Psoas muscle (tissue), 8 donors: ENCODE data around the gene C14orf93. TPM values are rescaled to one million over a fixed set of nuclear protein-coding genes. Genes with fewer than 3 reads are reported as not detected.
"Not testable (repeated sequence)": the region's sequence is repeated elsewhere in the genome, so short reads cannot be mapped to it uniquely, and the experiment has no call there.

Experiments used
- ATAC-seq, 4 donors: fragments of 200-7000 bp; cut with Tn5 transposase; one replicate each; pipeline ENCODE4 v1.9.1; 2020; ENCODE audit warnings: moderate library complexity in 3 of 4, mild to moderate bottlenecking in 2 of 4
- DNase-seq, 2 donors: peaks; one replicate each; pipeline ENCODE4 v3.0.0-alpha.2; 2020
- H3K27ac ChIP-seq: fragments of 200-600 bp; one replicate; pipeline ENCODE4 v1.8.0; 2022
- H3K27me3 ChIP-seq, 3 donors: fragments of 200-600 bp in 1 of 3; one replicate each; pipeline versions ENCODE4 v1.6.1 to v1.8.0; 2013 to 2022; ENCODE audit warnings: low read length in 2 of 3, mild to moderate bottlenecking in 2 of 3, moderate library complexity in 1 of 3; ENCODE audit not compliant: insufficient read depth in 3 of 3
- H3K36me3 ChIP-seq, 2 donors: fragments of 200-600 bp in 1 of 2; one replicate each; pipeline versions ENCODE4 v1.6.1 to v1.8.0; 2013 to 2022; ENCODE audit warnings: low read depth in 1 of 2, mild to moderate bottlenecking in 1 of 2, moderate library complexity in 1 of 2; ENCODE audit not compliant: insufficient read depth in 1 of 2
- H3K4me1 ChIP-seq: fragments of 200-600 bp; one replicate; pipeline ENCODE4 v1.8.0; 2022
- H3K4me3 ChIP-seq: fragments of 200-600 bp; one replicate; pipeline ENCODE4 v1.8.0; 2022; ENCODE audit warnings: mild to moderate bottlenecking
- H3K9me3 ChIP-seq: fragments of 200-600 bp; one replicate; pipeline ENCODE4 v1.8.0; 2022
- CTCF ChIP-seq: fragments of 200-600 bp; IDR thresholded peaks from one replicate; pipeline ENCODE4 v1.8.0; 2022; ENCODE audit warnings: antibody characterized with exemption
- WGBS, 3 donors: extraction: QIAGEN DNeasy Blood & Tissue Kit; methylation state at CpG; one replicate each; pipeline versions ENCODE4 v1.1.6 to v1.1.7; 2013; 5-methylcytosine and 5-hydroxymethylcytosine counted together
- intact Hi-C, 2 donors: fragments of 100-400 bp; cut with DNase I; formaldehyde crosslinking; loops; one replicate each; pipeline versions ENCODE4 v1.11.0 to v1.14.2; 2022
- polyA plus RNA-seq, 3 donors: library from polyadenylated mRNA; stranded (reverse); fragments of 200-250 nt; gene quantifications; one replicate each; pipeline ENCODE4 v1.2.3, GENCODE V29; 2013
- total RNA-seq, 4 donors: library from RNA; stranded (reverse); fragmentation: NEBNext Ultra II Directional in 2 of 4; extraction: Animal tissue kit (Norgen Biotek cat#: 25700) in 2 of 4; gene quantifications; one replicate each; pipeline versions ENCODE4 v1.2.1 to v1.2.4, GENCODE V29; 2021 to 2023
- donor health status: healthy with polysubstance abuse.
- donor health status: DM: no; HTN: no; CAD: no; lungs with moderate emphysema.
- donor health status: Bipolar disorder and iron deficiency.
- donor health status: healthy.
- donor health status: DM: yes; HTN: yes; CAD: no.
- donor health status: DM: no; HTN: no; CAD: no.
- donor health status: DM: no; HTN: no; CAD: no.
- donor health status: DM: yes; HTN: yes; CAD: no.

The C14orf93 gene
- total and polyA plus RNA-seq, 7 donors: 1.7 to 5.1 (median 3.5) TPM

DNA sequence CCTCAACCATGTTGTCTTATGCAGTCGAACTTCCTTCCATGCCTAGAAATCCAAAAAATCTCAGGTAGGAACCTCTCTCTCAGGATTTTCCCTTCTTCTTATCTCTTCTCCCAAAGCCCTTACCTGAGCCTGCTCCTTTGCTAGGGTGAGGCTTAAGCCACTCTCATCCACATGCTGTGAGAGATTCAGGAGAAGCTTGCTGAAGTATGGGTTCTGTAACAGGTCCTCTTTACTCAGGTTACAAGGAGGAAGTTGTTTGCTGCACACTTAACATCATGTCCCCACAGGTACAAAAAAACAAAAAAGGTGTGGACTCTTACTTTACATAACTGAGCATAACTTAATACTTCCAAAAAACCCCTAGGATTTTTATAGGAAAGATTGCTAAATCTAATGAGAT lies 57.5 kb downstream of the C14orf93 start:
- TF ChIP-seq CTCF: no peak
- Histone ChIP-seq H3K4me1 (peaks cover 6% of the 10 kb centered on the region), H3K36me3 (peaks cover 0 to 62% of the 10 kb centered on the region in 2 donors), H3K27ac (no peak overlapping the region), H3K9me3 (no peaks in the 10 kb centered on the region), H3K4me3 (no peak overlapping the region), H3K27me3 (no peaks in the 10 kb centered on the region)
- 88 to 95% (median 93%) methylated on average over 1 of the region's 1 CpG for WGBS, 3 donors
- intact Hi-C loops: no loop called here
- DNase-seq (no peak), ATAC-seq (no peak)

GRCh38 chr14:22951795-22952194 lies 58.1 kb downstream of the C14orf93 start:
- DNase-seq, intact Hi-C loops: not testable (repeated sequence)

GRCh38 chr14:22945642-22946041 lies 64.3 kb downstream of the C14orf93 start:
- Histone ChIP-seq H3K4me1 (no peaks in the 10 kb centered on the region), H3K36me3 (peaks cover under 1 to 63% of the 10 kb centered on the region in 2 donors), H3K4me3 (no peak overlapping the region), H3K27me3 (no peaks in the 10 kb centered on the region), H3K9me3 (no peaks in the 10 kb centered on the region), H3K27ac (no peak overlapping the region)
- WGBS, 3 donors: 92 to 98% (median 93%) methylated on average over 3 of the region's 3 CpGs
- DNase-seq (no peak), ATAC-seq (no peak)
- no peak for TF ChIP-seq CTCF
- intact Hi-C loops: no loop called here

More at GRCh38 chr14:22951795-22952194, 58.1 kb downstream of the C14orf93 start:
- 87 to 97% (median 91%) methylated on average over 8 of the region's 8 CpGs for WGBS, 3 donors
- not testable (repeated sequence) for H3K27ac ChIP-seq, ATAC-seq, H3K9me3 ChIP-seq, H3K27me3 ChIP-seq, H3K4me3 ChIP-seq, H3K4me1 ChIP-seq
- peaks cover 0 to 69% of the 10 kb centered on the region in 2 donors for H3K36me3 ChIP-seq

GRCh38 chr14:22939684-22940083 lies 70.3 kb downstream of the C14orf93 start:
- TF ChIP-seq CTCF: no peak
- Histone ChIP-seq H3K27ac (no peak overlapping the region), H3K4me1 (no peaks in the 10 kb centered on the region), H3K9me3 (no peaks in the 10 kb centered on the region), H3K36me3 (peaks cover 3 to 6% of the 10 kb centered on the region in 2 donors), H3K27me3 (no peaks in the 10 kb centered on the region), H3K4me3 (no peak overlapping the region)
- DNase-seq (no peak), ATAC-seq (no peak)
- intact Hi-C loops: loop anchor here in 1 of 2 donors (10.0 kb wide), 1 partner anchor 45 kb away; the partner anchor contains the start of gene AJUBA
- 88 to 90% (median 89%) methylated on average over 4 of the region's 4 CpGs for WGBS, 3 donors

Other genes starting within 250 kb of the C14orf93 start
- gene OXA1L, start 243.5 kb downstream of the C14orf93 start, total RNA-seq: 100 to 1,000 TPM in 3 of 4 donors, 10 to 100 TPM in 1; 90.7 to 151 (median 131) TPM
- gene OXA1L, start 243.5 kb downstream of the C14orf93 start, polyA plus RNA-seq: 100 to 1,000 TPM; 115 to 168 (median 158) TPM
- 1 to 10 TPM; 1.3 to 2.6 (median 2.0) TPM for gene SLC7A7, start 194.7 kb downstream of the C14orf93 start, total RNA-seq
- 1 to 10 TPM in 1 of 3 donors, under 1 TPM in 2; 0.93 to 2.6 (median 0.97) TPM for gene SLC7A7, start 194.7 kb downstream of the C14orf93 start, polyA plus RNA-seq
- gene MRPL52, start 180.3 kb downstream of the C14orf93 start, total RNA-seq: 10 to 100 TPM; 79.1 to 91.2 (median 84.9) TPM
- gene MRPL52, start 180.3 kb downstream of the C14orf93 start, polyA plus RNA-seq: 100 to 1,000 TPM in 2 of 3 donors, 10 to 100 TPM in 1; 92.0 to 246 (median 102) TPM
- gene MMP14, start 173.6 kb downstream of the C14orf93 start, total RNA-seq: 10 to 100 TPM in 3 of 4 donors, 1 to 10 TPM in 1; 9.6 to 18.5 (median 14.7) TPM
- gene MMP14, start 173.6 kb downstream of the C14orf93 start, polyA plus RNA-seq: 10 to 100 TPM in 2 of 3 donors, 1 to 10 TPM in 1; 7.6 to 15.1 (median 10.0) TPM
- 10 to 100 TPM; 30.9 to 50.6 (median 40.6) TPM for gene LRP10, start 138.4 kb downstream of the C14orf93 start, total RNA-seq
- 10 to 100 TPM; 18.1 to 42.7 (median 25.1) TPM for gene LRP10, start 138.4 kb downstream of the C14orf93 start, polyA plus RNA-seq
- under 1 TPM in 2 of 4 donors, not detected in 2; 0.21 to 0.34 TPM for gene REM2, start 126.9 kb downstream of the C14orf93 start, total RNA-seq
- gene REM2, start 126.9 kb downstream of the C14orf93 start, polyA plus RNA-seq: under 1 TPM; 0.05 to 0.18 (median 0.10) TPM
- gene RBM23, start 91.0 kb downstream of the C14orf93 start, total RNA-seq: 10 to 100 TPM; 25.4 to 42.1 (median 27.8) TPM
- gene RBM23, start 91.0 kb downstream of the C14orf93 start, polyA plus RNA-seq: 10 to 100 TPM; 18.4 to 35.7 (median 20.1) TPM
- gene PRMT5, start 80.8 kb downstream of the C14orf93 start, total RNA-seq: 10 to 100 TPM; 67.5 to 80.4 (median 74.1) TPM
- gene PRMT5, start 80.8 kb downstream of the C14orf93 start, polyA plus RNA-seq: 10 to 100 TPM; 45.3 to 99.5 (median 88.6) TPM
- gene HAUS4, start 53.1 kb downstream of the C14orf93 start, total RNA-seq: 10 to 100 TPM; 11.3 to 19.3 (median 12.0) TPM
- gene HAUS4, start 53.1 kb downstream of the C14orf93 start, polyA plus RNA-seq: 10 to 100 TPM; 13.7 to 23.7 (median 16.2) TPM
- gene AJUBA, start 27.6 kb downstream of the C14orf93 start, total RNA-seq: 1 to 10 TPM in 3 of 4 donors, under 1 TPM in 1; 0.95 to 1.5 (median 1.2) TPM
- under 1 TPM; 0.65 to 0.77 (median 0.66) TPM for gene AJUBA, start 27.6 kb downstream of the C14orf93 start, polyA plus RNA-seq
- 100 to 1,000 TPM; 156 to 307 (median 250) TPM for gene PSMB5, start 24.8 kb upstream of the C14orf93 start, total RNA-seq
- 100 to 1,000 TPM; 304 to 619 (median 496) TPM for gene PSMB5, start 24.8 kb upstream of the C14orf93 start, polyA plus RNA-seq
- not detected for gene PSMB11, start 32.1 kb upstream of the C14orf93 start, total RNA-seq
- under 1 TPM in 2 of 3 donors, not detected in 1; 0.03 to 0.51 TPM for gene PSMB11, start 32.1 kb upstream of the C14orf93 start, polyA plus RNA-seq
- under 1 TPM; 0.30 to 0.77 (median 0.32) TPM for gene CDH24, start 47.4 kb upstream of the C14orf93 start, total RNA-seq
- under 1 TPM; 0.31 to 0.51 (median 0.35) TPM for gene CDH24, start 47.4 kb upstream of the C14orf93 start, polyA plus RNA-seq
- gene ACIN1, start 85.0 kb upstream of the C14orf93 start, total RNA-seq: 10 to 100 TPM; 75.3 to 83.2 (median 82.2) TPM
- 10 to 100 TPM; 45.2 to 57.6 (median 53.5) TPM for gene ACIN1, start 85.0 kb upstream of the C14orf93 start, polyA plus RNA-seq
- gene C14orf119, start 85.4 kb upstream of the C14orf93 start, total RNA-seq: 10 to 100 TPM; 24.2 to 31.3 (median 27.0) TPM
- gene C14orf119, start 85.4 kb upstream of the C14orf93 start, polyA plus RNA-seq: 10 to 100 TPM; 23.2 to 65.3 (median 47.1) TPM
- not detected for gene CIROP, start 94.8 kb upstream of the C14orf93 start, total RNA-seq
- gene CIROP, start 94.8 kb upstream of the C14orf93 start, polyA plus RNA-seq: under 1 TPM in 1 of 3 donors, not detected in 2; 0.03 TPM
- under 1 TPM in 2 of 4 donors, not detected in 2; 0.17 to 0.22 TPM for gene CEBPE, start 109.1 kb upstream of the C14orf93 start, total RNA-seq
- under 1 TPM in 2 of 3 donors, not detected in 1; 0.03 to 0.19 TPM for gene CEBPE, start 109.1 kb upstream of the C14orf93 start, polyA plus RNA-seq
- gene SLC7A8, start 173.5 kb upstream of the C14orf93 start, total RNA-seq: 10 to 100 TPM in 3 of 4 donors, 1 to 10 TPM in 1; 7.5 to 43.0 (median 24.1) TPM
- gene SLC7A8, start 173.5 kb upstream of the C14orf93 start, polyA plus RNA-seq: 10 to 100 TPM; 10.4 to 72.6 (median 44.2) TPM
- gene RNF212B, start 227.8 kb upstream of the C14orf93 start, total RNA-seq: not detected
- not detected for gene RNF212B, start 227.8 kb upstream of the C14orf93 start, polyA plus RNA-seq